Measurements from ENCODE around the gene BHLHE40.

DNA sequence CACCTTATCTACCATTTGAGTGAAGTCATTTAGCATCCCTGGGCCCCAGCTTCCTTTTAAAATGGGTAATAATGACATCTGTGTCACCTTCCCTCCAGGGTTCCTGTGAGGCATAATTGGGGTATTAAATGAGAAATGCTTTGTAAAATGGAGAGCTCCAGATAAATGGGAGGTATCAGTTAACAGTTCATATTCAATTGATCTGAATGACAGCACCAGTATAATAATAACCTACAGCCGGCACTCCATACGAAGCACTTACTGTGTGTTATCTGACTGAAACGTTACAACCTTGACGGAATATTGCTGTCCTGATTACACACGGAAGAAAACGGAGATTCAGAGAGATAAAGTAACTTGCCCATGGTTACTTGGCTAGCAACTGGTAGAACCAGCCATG is 53.6 kb downstream of the BHLHE40 start:
- TF ChIP-seq CTCF (IDR thresholded peaks at IDR 0.05; ENCODE audit: borderline replicate concordance, extremely low read depth, low read length, poor library complexity, severe bottlenecking) (no peak), EZH2 (IDR thresholded peaks at IDR 0.05; ENCODE audit: borderline replicate concordance, low read depth, low read length, severe bottlenecking) (no peak)

All from DND-41 (cell line).